Measurements from ENCODE around the gene SOCS2.

The SOCS2 gene

GRCh38 chr12:93572712-93573551 lies 457 bp downstream of the SOCS2 start:
- H3K4me3 Mint-ChIP-seq, result peak overlapping the region; percentile 92

GRCh38 chr12:93573552-93574223 lies 1.2 kb downstream of the SOCS2 start:
- Mint-ChIP-seq H3K27me3 (peaks cover 14% of the 10 kb centered on the region), H3K27ac (no peak overlapping the region), H3K4me3 (peak overlapping the region; percentile 12), H3K4me1 (peaks cover 16% of the 10 kb centered on the region), H3K9me3 (no peaks in the 10 kb centered on the region), H3K36me3 (peaks cover 1% of the 10 kb centered on the region)
- ATAC-seq (ENCODE audit: low read depth), result no peak
- DNase-seq (ENCODE audit: low spot score in 2 of 2), result no peak

More at GRCh38 chr12:93572712-93573551, 457 bp downstream of the SOCS2 start:
- ATAC-seq (ENCODE audit: low read depth) (peak; percentile 14), DNase-seq (ENCODE audit: low spot score in 2 of 2) (peak; percentile 11 to 48)
- Mint-ChIP-seq H3K27ac (no peak overlapping the region), H3K36me3 (peaks cover 1% of the 10 kb centered on the region), H3K9me3 (no peaks in the 10 kb centered on the region), H3K27me3 (peaks cover 17% of the 10 kb centered on the region), H3K4me1 (peaks cover 16% of the 10 kb centered on the region)

GRCh38 chr12:93577222-93577621 lies 4.7 kb downstream of the SOCS2 start:
- peaks cover 3% of the 10 kb centered on the region for H3K36me3 Mint-ChIP-seq
- H3K4me1 Mint-ChIP-seq, result peaks cover 14% of the 10 kb centered on the region
- no peak overlapping the region for H3K4me3 Mint-ChIP-seq

GRCh38 chr12:93578221-93578620 lies 5.7 kb downstream of the SOCS2 start:
- Mint-ChIP-seq H3K4me1 (peaks cover 5% of the 10 kb centered on the region), H3K27me3 (peaks cover 10% of the 10 kb centered on the region), H3K4me3 (no peak overlapping the region), H3K9me3 (no peaks in the 10 kb centered on the region), H3K36me3 (peaks cover 3% of the 10 kb centered on the region), H3K27ac (no peak overlapping the region)
- no peak for DNase-seq (ENCODE audit: low spot score in 2 of 2)
- no peak for ATAC-seq (ENCODE audit: low read depth)

More at GRCh38 chr12:93577222-93577621, 4.7 kb downstream of the SOCS2 start:
- Mint-ChIP-seq H3K9me3 (no peaks in the 10 kb centered on the region), H3K27me3 (peaks cover 17% of the 10 kb centered on the region), H3K27ac (no peak overlapping the region)
- ATAC-seq (ENCODE audit: low read depth) (no peak), DNase-seq (ENCODE audit: low spot score in 2 of 2) (no peak)

GRCh38 chr12:93580682-93581081 lies 8.2 kb downstream of the SOCS2 start:
- DNase-seq (ENCODE audit: low spot score in 2 of 2) (no peak), ATAC-seq (ENCODE audit: low read depth) (no peak)
- no peaks in the 10 kb centered on the region for H3K4me1 Mint-ChIP-seq
- H3K27me3 Mint-ChIP-seq, result peaks cover 9% of the 10 kb centered on the region
- H3K36me3 Mint-ChIP-seq, result peaks cover 2% of the 10 kb centered on the region
- H3K27ac Mint-ChIP-seq, result no peak overlapping the region
- H3K9me3 Mint-ChIP-seq, result no peaks in the 10 kb centered on the region
- H3K4me3 Mint-ChIP-seq, result no peak overlapping the region

GRCh38 chr12:93581370-93581769 lies 8.9 kb downstream of the SOCS2 start:
- peaks cover 9% of the 10 kb centered on the region for H3K27me3 Mint-ChIP-seq
- no peak for ATAC-seq (ENCODE audit: low read depth)
- H3K9me3 Mint-ChIP-seq, result no peaks in the 10 kb centered on the region
- H3K27ac Mint-ChIP-seq, result no peak overlapping the region
- DNase-seq (ENCODE audit: low spot score in 2 of 2), result no peak
- H3K36me3 Mint-ChIP-seq, result peaks cover 2% of the 10 kb centered on the region
- H3K4me3 Mint-ChIP-seq, result no peak overlapping the region
- no peaks in the 10 kb centered on the region for H3K4me1 Mint-ChIP-seq

- no peak for DNase-seq (ENCODE audit: low spot score in 2 of 2)
- H3K9me3 Mint-ChIP-seq, result no peaks in the 10 kb centered on the region
- no peak for ATAC-seq (ENCODE audit: low read depth)
- peaks cover 9% of the 10 kb centered on the region for H3K27me3 Mint-ChIP-seq
- H3K36me3 Mint-ChIP-seq, result peaks cover 2% of the 10 kb centered on the region
- H3K4me3 Mint-ChIP-seq, result no peak overlapping the region
- H3K4me1 Mint-ChIP-seq, result no peaks in the 10 kb centered on the region
- H3K27ac Mint-ChIP-seq, result no peak overlapping the region
Observed at GRCh38 chr12:93582351-93582750, 9.9 kb downstream of the SOCS2 start.

- Mint-ChIP-seq H3K36me3 (peaks cover 2% of the 10 kb centered on the region), H3K27me3 (peaks cover 14% of the 10 kb centered on the region), H3K4me3 (no peak overlapping the region), H3K4me1 (no peaks in the 10 kb centered on the region), H3K27ac (no peak overlapping the region), H3K9me3 (no peaks in the 10 kb centered on the region)
- ATAC-seq (ENCODE audit: low read depth) (no peak), DNase-seq (ENCODE audit: low spot score in 2 of 2) (no peak)
Observed at GRCh38 chr12:93583627-93584392, 11.3 kb downstream of the SOCS2 start.

GRCh38 chr12:93585247-93585646 lies 12.8 kb downstream of the SOCS2 start:
- DNase-seq (ENCODE audit: low spot score in 2 of 2) (no peak), ATAC-seq (ENCODE audit: low read depth) (no peak)
- no peak overlapping the region for H3K27ac Mint-ChIP-seq

GRCh38 chr12:93587611-93588010 lies 15.1 kb downstream of the SOCS2 start:
- peaks cover 10% of the 10 kb centered on the region for H3K4me1 Mint-ChIP-seq
- H3K36me3 Mint-ChIP-seq, result no peaks in the 10 kb centered on the region
- H3K9me3 Mint-ChIP-seq, result no peaks in the 10 kb centered on the region
- no peak overlapping the region for H3K4me3 Mint-ChIP-seq
- ATAC-seq (ENCODE audit: low read depth) (no peak), DNase-seq (ENCODE audit: low spot score in 2 of 2) (no peak)
- H3K27me3 Mint-ChIP-seq, result peaks cover 23% of the 10 kb centered on the region
- H3K27ac Mint-ChIP-seq, result no peak overlapping the region

More at GRCh38 chr12:93585247-93585646, 12.8 kb downstream of the SOCS2 start:
- Mint-ChIP-seq H3K4me3 (no peak overlapping the region), H3K9me3 (no peaks in the 10 kb centered on the region), H3K27me3 (peaks cover 19% of the 10 kb centered on the region), H3K36me3 (peaks cover 2% of the 10 kb centered on the region), H3K4me1 (no peaks in the 10 kb centered on the region)

GRCh38 chr12:93589081-93589480 lies 16.6 kb downstream of the SOCS2 start:
- Mint-ChIP-seq H3K27ac (no peak overlapping the region), H3K9me3 (no peaks in the 10 kb centered on the region), H3K36me3 (no peaks in the 10 kb centered on the region), H3K27me3 (peaks cover 27% of the 10 kb centered on the region), H3K4me3 (no peak overlapping the region), H3K4me1 (peaks cover 10% of the 10 kb centered on the region)
- DNase-seq (ENCODE audit: low spot score in 2 of 2) (no peak), ATAC-seq (ENCODE audit: low read depth) (no peak)

GRCh38 chr12:93591137-93591868 lies 18.8 kb downstream of the SOCS2 start:
- ATAC-seq (ENCODE audit: low read depth), result peak; percentile 99
- Mint-ChIP-seq H3K4me1 (peaks cover 10% of the 10 kb centered on the region), H3K9me3 (no peaks in the 10 kb centered on the region), H3K27ac (no peak overlapping the region), H3K4me3 (peak overlapping the region; percentile 78), H3K27me3 (peaks cover 23% of the 10 kb centered on the region), H3K36me3 (no peaks in the 10 kb centered on the region)
- DNase-seq (ENCODE audit: low spot score in 2 of 2), result peak; percentile 45 to 55

- H3K27me3 Mint-ChIP-seq, result peaks cover 21% of the 10 kb centered on the region
Observed at GRCh38 chr12:93592641-93593406, 20.3 kb downstream of the SOCS2 start.

More at GRCh38 chr12:93592641-93593406, 20.3 kb downstream of the SOCS2 start:
- ATAC-seq (ENCODE audit: low read depth), result no peak
- no peak overlapping the region for H3K4me3 Mint-ChIP-seq
- H3K27ac Mint-ChIP-seq, result no peak overlapping the region
- peaks cover 10% of the 10 kb centered on the region for H3K4me1 Mint-ChIP-seq
- H3K9me3 Mint-ChIP-seq, result no peaks in the 10 kb centered on the region
- no peak for DNase-seq (ENCODE audit: low spot score in 2 of 2)
- no peaks in the 10 kb centered on the region for H3K36me3 Mint-ChIP-seq
